Keratinocyte (primary cell): Measurements from ENCODE around the gene ANKRD44. TPM values are rescaled to one million over a fixed set of nuclear protein-coding genes. Genes with fewer than 3 reads are reported as not detected.

Experiments used
- DNase-seq: peaks from one replicate; pipeline ENCODE4 v3.0.0-alpha.2; 2011; ENCODE audit warnings: low read depth, missing footprints, low spot score
- FAIRE-seq: peaks from 2 replicates; lab custom pipeline; 2011; peaks lifted over from hg19 to GRCh38; lab: Jason Lieb, UNC
- H2AFZ ChIP-seq: 2 replicates; pipeline ENCODE4 v1.6.0; 2012; ENCODE audit warnings: low read length, control low read depth, inconsistent platforms; ENCODE audit not compliant: control insufficient read depth
- H3K27ac ChIP-seq: 2 replicates; pipeline ENCODE4 v1.5.1; 2011; ENCODE audit warnings: low read length; ENCODE audit not compliant: control insufficient read depth, insufficient read depth
- H3K27me3 ChIP-seq: 3 replicates; pipeline ENCODE4 v1.6.0; 2011; ENCODE audit warnings: low read length; ENCODE audit not compliant: control insufficient read depth, insufficient read depth; ENCODE audit errors: extremely low read depth
- H3K36me3 ChIP-seq, 2 experiments: 2 replicates in 1 of 2; 3 replicates in 1 of 2; pipeline ENCODE4 v1.5.1; 2011; ENCODE audit warnings: low read length in 2 of 2, mild to moderate bottlenecking in 1 of 2; ENCODE audit not compliant: control insufficient read depth in 2 of 2, insufficient read depth in 2 of 2; ENCODE audit errors: extremely low read depth in 1 of 2
- H3K4me1 ChIP-seq: 3 replicates; pipeline ENCODE4 v1.5.1; 2011; ENCODE audit warnings: low read length; ENCODE audit not compliant: control insufficient read depth, insufficient read depth; ENCODE audit errors: extremely low read depth
- H3K4me2 ChIP-seq: 3 replicates; pipeline ENCODE4 v1.6.0; 2011; ENCODE audit warnings: low read depth, low read length; ENCODE audit not compliant: control insufficient read depth, insufficient read depth; ENCODE audit errors: extremely low read depth
- H3K4me3 ChIP-seq, 3 experiments: fragments of 200-600 bp in 1 of 3; sonication (generic) in 1 of 3; 2 replicates in 2 of 3; 3 replicates in 1 of 3; pipeline ENCODE4 v1.5.1; 2011 to 2016; ENCODE audit warnings: low read length in 3 of 3, mild to moderate bottlenecking in 3 of 3, control low read depth in 2 of 3, inconsistent platforms in 1 of 3, low read depth in 1 of 3, mixed read lengths in 1 of 3, mixed run types in 1 of 3, moderate library complexity in 1 of 3; ENCODE audit not compliant: control insufficient read depth in 2 of 3, insufficient read depth in 2 of 3; ENCODE audit errors: extremely low read depth in 1 of 3
- H3K79me2 ChIP-seq: 2 replicates; pipeline ENCODE4 v1.6.0; 2012; ENCODE audit warnings: low read length; ENCODE audit not compliant: control insufficient read depth, insufficient read depth
- H3K9ac ChIP-seq: 3 replicates; pipeline ENCODE4 v1.6.0; 2011; ENCODE audit warnings: low read length; ENCODE audit not compliant: control insufficient read depth, insufficient read depth; ENCODE audit errors: extremely low read depth
- H3K9me1 ChIP-seq: 3 replicates; pipeline ENCODE4 v1.6.0; 2011; ENCODE audit warnings: low read length; ENCODE audit not compliant: control insufficient read depth, insufficient read depth; ENCODE audit errors: extremely low read depth
- H3K9me3 ChIP-seq: 2 replicates; pipeline ENCODE4 v1.5.1; 2012; ENCODE audit warnings: low read depth, low read length; ENCODE audit not compliant: control insufficient read depth
- H4K20me1 ChIP-seq: 3 replicates; pipeline ENCODE4 v1.6.0; 2011; ENCODE audit warnings: low read length; ENCODE audit not compliant: control insufficient read depth, insufficient read depth; ENCODE audit errors: extremely low read depth
- CTCF ChIP-seq, 3 experiments: IDR thresholded peaks in 1 of 3; conservative IDR thresholded peaks in 1 of 3; optimal IDR thresholded peaks in 1 of 3; 2 replicates in 2 of 3; 3 replicates in 1 of 3; pipeline versions ENCODE3 to v1.5.1; 2011; ENCODE audit warnings: low read length in 3 of 3, mild to moderate bottlenecking in 3 of 3, moderate library complexity in 2 of 3, control low read depth in 1 of 3, inconsistent platforms in 1 of 3; ENCODE audit not compliant: insufficient read depth in 2 of 3; ENCODE audit errors: extremely low read depth in 1 of 3
- EZH2 ChIP-seq: IDR thresholded peaks from one replicate; pipeline ENCODE4 v1.6.1; 2012; ENCODE audit warnings: inconsistent platforms, mild to moderate bottlenecking, low read length, moderate library complexity
- dilution Hi-C: fragments of 300-500 bp; cut with MboI; formaldehyde crosslinking; loops from one replicate; pipeline ENCODE4 v1.7.0; 2020; ENCODE audit warnings: low sequenced_read_pairs; ENCODE audit not compliant: extremely low pct_ligation_motif_present
- polyA minus RNA-seq, 3 experiments: library from RNA; depleted of rRNA, polyadenylated mRNA; stranded (reverse); fragments of >200 nt; gene quantifications; 1 replicate in 1 of 3; 2 replicates in 1 of 3; 3 replicates in 1 of 3; pipeline ENCODE4 v1.2.3, GENCODE V29; 2011
- polyA plus RNA-seq, 5 experiments: library from polyadenylated mRNA; depleted of rRNA in 3 of 5; stranded (reverse) in 3 of 5; stranded (forward) in 1 of 5; unstranded in 1 of 5; fragments of >200 nt; gene quantifications; 1 replicate in 1 of 5; 2 replicates in 3 of 5; 3 replicates in 1 of 5; pipeline versions ENCODE4 v1.2.1 to v1.2.3, GENCODE V29; 2011 to 2012; ENCODE audit warnings: missing spikeins in 2 of 5, low read depth in 1 of 5, low replicate concordance in 1 of 5

ANKRD44 gene
- polyA plus RNA-seq, result 0.17 to 0.35 TPM (median 0.25 TPM) in 3 replicates
- 0.25 TPM for polyA plus RNA-seq (2011; ENCODE audit: low read depth)
- 0.64 and 1.5 TPM in 2 replicates for polyA plus RNA-seq (2011; cell fraction: cytosol; rRNA removed)
- polyA plus RNA-seq (2011; cell fraction: nucleus; rRNA removed), result 0.52 and 1.4 TPM in 2 replicates
- 0.53 and 0.59 TPM in 2 replicates for polyA plus RNA-seq (2012; ENCODE audit: low replicate concordance)
- 0.66 to 13.6 TPM in 2 of 3 replicates, not detected in the other for polyA minus RNA-seq
- 3.8 TPM for polyA minus RNA-seq (2011; cell fraction: cytosol; rRNA and poly(A)+ RNA removed)
- 0.74 and 2.5 TPM in 2 replicates for polyA minus RNA-seq (2011; cell fraction: nucleus; rRNA and poly(A)+ RNA removed)

GRCh38 chr2:197310271-197310985 is at the start of gene ANKRD44:
Gene ANKRD44, minus strand, starts transcription at chr2:197310780. Its CDS starts 176 bp downstream, at chr2:197310604.
- FAIRE-seq, result no peak
- H3K27me3 ChIP-seq, result peaks cover 5% of the 10 kb centered on the region
- dilution Hi-C loops, result no loop called here
- no peak for TF ChIP-seq EZH2
- peak in 2 of 3 experiments; percentile 20 to 67 for TF ChIP-seq CTCF (optimal IDR thresholded peaks at IDR 0.05 in 1 of 3, IDR thresholded peaks at IDR 0.05 in 1 of 3, conservative IDR thresholded peaks at IDR 0.05 in 1 of 3; ENCODE audit: extremely low read depth in 1 of 3, insufficient read depth in 2 of 3, low read length in 3 of 3)
- H3K4me2 ChIP-seq, result peak within 1 kb of the TSS; percentile 86
- peak within 1 kb of the TSS; percentile 41 for H3K9ac ChIP-seq
- H4K20me1 ChIP-seq, result no peaks in the 10 kb centered on the region
- H3K9me3 ChIP-seq, result no peaks in the 10 kb centered on the region
- H3K4me1 ChIP-seq, result peaks cover 13% of the 10 kb centered on the region
- H3K9me1 ChIP-seq, result no peaks in the 10 kb centered on the region
- no peaks in the 10 kb centered on the region for H3K36me3 ChIP-seq
- peak within 1 kb of the TSS; percentile 84 for H2AFZ ChIP-seq
- no peaks in the 10 kb centered on the region for H3K79me2 ChIP-seq
- no peak within 1 kb of the TSS for H3K27ac ChIP-seq
- H3K4me3 ChIP-seq, result peak within 1 kb of the TSS; percentile 54 to 73 (median 68)
- DNase-seq, result no peak

GRCh38 chr2:197359859-197360258 is 49.3 kb upstream of the ANKRD44 start:
- H3K79me2 ChIP-seq, result no peaks in the 10 kb centered on the region
- no peak overlapping the region for H3K4me3 ChIP-seq
- TF ChIP-seq EZH2 (no peak), CTCF (optimal IDR thresholded peaks at IDR 0.05 in 1 of 3, IDR thresholded peaks at IDR 0.05 in 1 of 3, conservative IDR thresholded peaks at IDR 0.05 in 1 of 3; ENCODE audit: extremely low read depth in 1 of 3, insufficient read depth in 2 of 3, low read length in 3 of 3) (peak in 1 of 3 experiments; percentile 33)

More at GRCh38 chr2:197359859-197360258, 49.3 kb upstream of the ANKRD44 start:
- Histone ChIP-seq H2AFZ (no peak overlapping the region), H3K9ac (no peak overlapping the region), H3K36me3 (no peaks in the 10 kb centered on the region), H3K9me3 (no peaks in the 10 kb centered on the region), H3K27me3 (no peaks in the 10 kb centered on the region), H3K4me2 (no peak overlapping the region), H3K9me1 (no peaks in the 10 kb centered on the region), H4K20me1 (no peaks in the 10 kb centered on the region), H3K4me1 (no peaks in the 10 kb centered on the region), H3K27ac (no peak overlapping the region)
- dilution Hi-C loops, result loop anchor here (25.0 kb wide), 1 partner anchor 173 kb away; no protein-coding TSS in a partner anchor
- FAIRE-seq (no peak), DNase-seq (no peak)
